Neural cell (in vitro differentiated cells): ENCODE measurements around the gene PTPRD. TPM values are rescaled to one million over a fixed set of nuclear protein-coding genes. Genes with fewer than 3 reads are reported as not detected.

Experiments
- H2AFZ ChIP-seq: fragments of 200-600, 300-800 bp; sonication (generic), shearing (Covaris generic); 2 replicates; pipeline ENCODE4 v1.6.0; 2014; ENCODE audit warnings: low read depth, mild to moderate bottlenecking, antibody characterized with exemption, low read length, moderate library complexity
- H3F3A ChIP-seq: fragments of 200-600 bp; shearing (Covaris generic); 2 replicates; pipeline ENCODE4 v1.6.1; 2016; ENCODE audit warnings: mild to moderate bottlenecking, moderate library complexity, mixed read lengths, antibody characterized with exemption, low read length; ENCODE audit not compliant: insufficient read depth, poor library complexity, severe bottlenecking
- H3K27ac ChIP-seq: fragments of 200-600, 300-800 bp; sonication (generic), shearing (Covaris generic); 2 replicates; pipeline ENCODE4 v1.5.1; 2014; ENCODE audit warnings: mild to moderate bottlenecking, low read length, moderate library complexity
- H3K27me3 ChIP-seq: fragments of 300-800, 200-600 bp; sonication (generic), shearing (Covaris generic); 2 replicates; pipeline ENCODE4 v1.6.0; 2014; ENCODE audit warnings: mild to moderate bottlenecking, low read depth, low read length, moderate library complexity; ENCODE audit not compliant: insufficient read depth
- H3K36me3 ChIP-seq: fragments of 300-800, 200-600 bp; sonication (generic), shearing (Covaris generic); 2 replicates; pipeline ENCODE4 v1.5.1; 2014; ENCODE audit warnings: mild to moderate bottlenecking, antibody characterized with exemption, low read length, moderate library complexity; ENCODE audit not compliant: insufficient read depth
- H3K4me2 ChIP-seq: fragments of 300-800, 200-600 bp; sonication (generic), shearing (Covaris generic); 2 replicates; pipeline ENCODE4 v1.6.0; 2014; ENCODE audit warnings: mild to moderate bottlenecking, low read length
- H3K4me3 ChIP-seq: fragments of 300-800, 200-600 bp; sonication (generic), shearing (Covaris generic); 2 replicates; pipeline ENCODE4 v1.5.1; 2014; ENCODE audit warnings: mild to moderate bottlenecking, low read length, moderate library complexity
- H3K79me2 ChIP-seq: fragments of 200-600 bp; shearing (Covaris generic); replicated peaks from 2 replicates; pipeline ENCODE4 v1.6.0; 2014; ENCODE audit warnings: mild to moderate bottlenecking, low read length, moderate library complexity; ENCODE audit not compliant: insufficient read depth
- H3K9ac ChIP-seq: fragments of 300-800, 200-600 bp; sonication (generic), shearing (Covaris generic); 2 replicates; pipeline ENCODE4 v1.6.1; 2016; ENCODE audit warnings: mild to moderate bottlenecking, low read length, mixed read lengths
- H3K9me2 ChIP-seq: fragments of 200-600 bp; shearing (Covaris generic); 2 replicates; pipeline ENCODE4 v1.6.1; 2016; ENCODE audit warnings: mild to moderate bottlenecking, low read length, mixed read lengths; ENCODE audit not compliant: insufficient read depth
- H3K9me3 ChIP-seq: fragments of 200-600, 300-800 bp; sonication (generic), shearing (Covaris generic); 2 replicates; pipeline ENCODE4 v1.6.1; 2016; ENCODE audit warnings: mild to moderate bottlenecking, mixed run types, low read length, moderate library complexity, mixed read lengths
- H4K20me1 ChIP-seq: fragments of 200-600 bp; shearing (Covaris generic); 2 replicates; pipeline ENCODE4 v1.6.1; 2016; ENCODE audit warnings: mild to moderate bottlenecking, mixed run types; ENCODE audit not compliant: insufficient read depth
- CTCF ChIP-seq: fragments of 450-650 bp; IDR thresholded peaks from 2 replicates; pipeline ENCODE4 v1.5.1; 2014; ENCODE audit warnings: antibody characterized with exemption, mild to moderate bottlenecking, moderate library complexity; ENCODE audit not compliant: poor library complexity, severe bottlenecking
- EP300 ChIP-seq: fragments of 450-650 bp; conservative IDR thresholded peaks from 2 replicates; pipeline ENCODE4 v1.6.1; 2014; ENCODE audit warnings: antibody characterized with exemption, mild to moderate bottlenecking, moderate library complexity; ENCODE audit not compliant: poor library complexity, severe bottlenecking
- EZH2 ChIP-seq: fragments of 200-600, 300-800 bp; shearing (Covaris generic), sonication (generic); IDR thresholded peaks from 2 replicates; pipeline ENCODE4 v1.6.1; 2014; ENCODE audit warnings: antibody characterized with exemption, low read length, borderline replicate concordance, mild to moderate bottlenecking; ENCODE audit not compliant: insufficient read depth, poor library complexity, severe bottlenecking
- MXI1 ChIP-seq: fragments of 450-650 bp; conservative IDR thresholded peaks from 2 replicates; pipeline ENCODE4 v1.6.1; 2014; ENCODE audit warnings: antibody characterized with exemption, mild to moderate bottlenecking; ENCODE audit not compliant: poor library complexity, severe bottlenecking
- POLR2AphosphoS5 ChIP-seq: IDR thresholded peaks from 2 replicates; pipeline ENCODE4 v1.6.1; 2012
- RAD21 ChIP-seq: fragments of 450-650 bp; conservative IDR thresholded peaks from 2 replicates; pipeline ENCODE4 v1.6.1; 2014; ENCODE audit warnings: antibody characterized with exemption, mild to moderate bottlenecking, moderate library complexity
- REST ChIP-seq: IDR thresholded peaks from 2 replicates; pipeline ENCODE4 v1.6.1; 2012; ENCODE audit warnings: borderline replicate concordance
- SMC3 ChIP-seq: fragments of 450-650 bp; conservative IDR thresholded peaks from 2 replicates; pipeline ENCODE4 v1.6.1; 2014; ENCODE audit warnings: antibody characterized with exemption, mild to moderate bottlenecking, moderate library complexity; ENCODE audit not compliant: poor library complexity
- TAF1 ChIP-seq: IDR thresholded peaks from 2 replicates; pipeline ENCODE4 v1.6.1; 2012; ENCODE audit warnings: low read depth
- polyA plus RNA-seq: library from polyadenylated mRNA; depleted of rRNA; stranded (reverse); fragments of >200 nt; gene quantifications from 2 replicates; pipeline ENCODE4 v1.2.3, GENCODE V29; 2014

Gene PTPRD
- polyA plus RNA-seq, 1 donor from 2014 or later: 143 TPM

- H2AFZ ChIP-seq: no peak overlapping the region
- no peaks in the 10 kb centered on the region for H4K20me1 ChIP-seq
- H3K27me3 ChIP-seq: no peaks in the 10 kb centered on the region
- H3K4me3 ChIP-seq: no peak overlapping the region
- H3F3A ChIP-seq: no peaks in the 10 kb centered on the region
- H3K27ac ChIP-seq: no peak overlapping the region
- no peak for TF ChIP-seq RAD21
- no peak for TF ChIP-seq POLR2AphosphoS5
- no peak for TF ChIP-seq REST
- TF ChIP-seq EZH2: no peak
- TF ChIP-seq EP300: no peak
- no peak for TF ChIP-seq CTCF
- no peak for TF ChIP-seq TAF1
- TF ChIP-seq MXI1: no peak
- TF ChIP-seq SMC3: no peak
- H3K4me2 ChIP-seq: no peak overlapping the region
- no peak overlapping the region for H3K9ac ChIP-seq
- no peaks in the 10 kb centered on the region for H3K9me2 ChIP-seq
- H3K36me3 ChIP-seq: no peaks in the 10 kb centered on the region
- no peaks in the 10 kb centered on the region for H3K9me3 ChIP-seq
- H3K79me2 ChIP-seq: no peaks in the 10 kb centered on the region
Measured at GRCh38 chr9:8963885-8964284, 1648.9 kb downstream of the PTPRD start.

GRCh38 chr9:8962084-8962483 is 1650.7 kb downstream of the PTPRD start:
- Histone ChIP-seq H3K79me2 (no peaks in the 10 kb centered on the region), H3K9me3 (no peaks in the 10 kb centered on the region), H4K20me1 (no peaks in the 10 kb centered on the region), H2AFZ (no peak overlapping the region), H3K27ac (no peak overlapping the region), H3K9me2 (no peaks in the 10 kb centered on the region), H3K9ac (no peak overlapping the region), H3K36me3 (no peaks in the 10 kb centered on the region), H3K27me3 (no peaks in the 10 kb centered on the region), H3K4me2 (no peak overlapping the region), H3K4me3 (no peak overlapping the region), H3F3A (no peaks in the 10 kb centered on the region)
- TF ChIP-seq EP300 (no peak), REST (no peak), CTCF (no peak), MXI1 (no peak), EZH2 (no peak), TAF1 (no peak), POLR2AphosphoS5 (no peak), SMC3 (no peak), RAD21 (no peak)
